DMS 273 (cell line): ENCODE results near the gene DUOXA2.

ENCODE experiments used
- DNase-seq: peaks from one replicate; lab custom pipeline; 2025; ENCODE audit not compliant: unreplicated experiment; lab: John Stamatoyannopoulos, UW

DUOXA2 gene

GRCh38 chr15:45116482-45117307 is 2.6 kb downstream of the DUOXA2 start:
- no peak for DNase-seq

GRCh38 chr15:45117308-45118130 is 3.4 kb downstream of the DUOXA2 start:
- DNase-seq = no peak

- DNase-seq = peak; percentile 92
Measured at GRCh38 chr15:45118131-45118588, 4.0 kb downstream of the DUOXA2 start.

GRCh38 chr15:45118996-45119395 is 4.9 kb downstream of the DUOXA2 start:
- no peak for DNase-seq

GRCh38 chr15:45120081-45120972 is 6.2 kb downstream of the DUOXA2 start:
- no peak for DNase-seq

GRCh38 chr15:45121020-45121419 is 6.9 kb downstream of the DUOXA2 start:
- no peak for DNase-seq

- no peak for DNase-seq
Measured at GRCh38 chr15:45121706-45122417, 7.7 kb downstream of the DUOXA2 start.

- no peak for DNase-seq
Measured at GRCh38 chr15:45122719-45123118, 8.6 kb downstream of the DUOXA2 start.

GRCh38 chr15:45123397-45123796 is 9.3 kb downstream of the DUOXA2 start:
- DNase-seq = no peak

GRCh38 chr15:45126535-45127158 is 12.5 kb downstream of the DUOXA2 start:
- peak; percentile 64 for DNase-seq

GRCh38 chr15:45128971-45129639 is 15.0 kb downstream of the DUOXA2 start:
- DNase-seq = no peak

- peak; percentile 56 for DNase-seq
Measured at GRCh38 chr15:45129651-45130129, 15.6 kb downstream of the DUOXA2 start, which contains the start of the genes DUOX1 and DUOXA1. TSS of gene DUOX1 (plus strand) at chr15:45129994. CDS start at chr15:45131967, 1,973 bp downstream. TSS of gene DUOXA1 (minus strand) at chr15:45129879. CDS start at chr15:45123014, 6,865 bp downstream.

GRCh38 chr15:45130291-45131000 is 16.3 kb downstream of the DUOXA2 start:
- DNase-seq = no peak

- DNase-seq = no peak
Measured at GRCh38 chr15:45131510-45131909, 17.4 kb downstream of the DUOXA2 start.

- DNase-seq = no peak
Measured at GRCh38 chr15:45132844-45133560, 18.9 kb downstream of the DUOXA2 start.

GRCh38 chr15:45133561-45133920 is 19.4 kb downstream of the DUOXA2 start:
- peak; percentile 54 for DNase-seq

- DNase-seq = no peak
Measured at GRCh38 chr15:45134046-45134445, 19.9 kb downstream of the DUOXA2 start.
